Right lobe of liver (tissue), 4 donors: Measurements from ENCODE around the gene WDR18.

Experiments
- POLR2A ChIP-seq: fragments of 450-650 bp; IDR thresholded peaks from one replicate; pipeline ENCODE4 v1.6.1; 2017; ENCODE audit warnings: antibody characterized with exemption, mild to moderate bottlenecking
- TF ChIP-seq, protein P1 (sequence below), 4 donors: fragments of 200-600 bp in 3 of 4; fragments of 450-650 bp in 1 of 4; IDR thresholded peaks; one replicate each; pipeline versions ENCODE4 v1.5.1 to v1.8.0; 2016 to 2022; ENCODE audit warnings: antibody characterized with exemption in 4 of 4, mild to moderate bottlenecking in 2 of 4
- donor health status: DM: no; HTN: no; CAD: no.
- donor health status: DM: no; HTN: no; CAD: no.
- donor health status: DM: no; HTN: yes; CAD: no.

DNA sequence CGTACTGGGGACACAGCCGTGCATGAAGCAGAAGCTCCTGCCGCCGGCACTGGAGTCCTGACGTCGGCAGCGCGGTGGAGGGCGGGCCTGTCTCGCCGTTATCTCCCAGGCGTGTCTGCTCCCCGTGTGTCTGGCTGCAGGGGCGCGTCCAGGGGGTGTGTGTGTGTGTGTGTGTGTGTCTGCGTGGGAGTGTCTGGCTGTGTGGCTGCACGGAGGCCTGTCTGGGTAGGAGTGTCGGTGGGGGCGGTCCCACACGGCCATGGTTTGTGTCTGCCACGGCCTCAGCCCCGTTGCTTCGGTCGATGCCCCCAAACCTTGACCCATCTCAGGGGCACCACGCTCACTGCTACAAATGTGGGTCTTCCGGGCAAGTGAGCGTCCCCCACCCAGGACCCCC is 40.0 kb upstream of the WDR18 start:
- TF ChIP-seq, protein P1, sequence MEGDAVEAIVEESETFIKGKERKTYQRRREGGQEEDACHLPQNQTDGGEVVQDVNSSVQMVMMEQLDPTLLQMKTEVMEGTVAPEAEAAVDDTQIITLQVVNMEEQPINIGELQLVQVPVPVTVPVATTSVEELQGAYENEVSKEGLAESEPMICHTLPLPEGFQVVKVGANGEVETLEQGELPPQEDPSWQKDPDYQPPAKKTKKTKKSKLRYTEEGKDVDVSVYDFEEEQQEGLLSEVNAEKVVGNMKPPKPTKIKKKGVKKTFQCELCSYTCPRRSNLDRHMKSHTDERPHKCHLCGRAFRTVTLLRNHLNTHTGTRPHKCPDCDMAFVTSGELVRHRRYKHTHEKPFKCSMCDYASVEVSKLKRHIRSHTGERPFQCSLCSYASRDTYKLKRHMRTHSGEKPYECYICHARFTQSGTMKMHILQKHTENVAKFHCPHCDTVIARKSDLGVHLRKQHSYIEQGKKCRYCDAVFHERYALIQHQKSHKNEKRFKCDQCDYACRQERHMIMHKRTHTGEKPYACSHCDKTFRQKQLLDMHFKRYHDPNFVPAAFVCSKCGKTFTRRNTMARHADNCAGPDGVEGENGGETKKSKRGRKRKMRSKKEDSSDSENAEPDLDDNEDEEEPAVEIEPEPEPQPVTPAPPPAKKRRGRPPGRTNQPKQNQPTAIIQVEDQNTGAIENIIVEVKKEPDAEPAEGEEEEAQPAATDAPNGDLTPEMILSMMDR (IDR thresholded peaks at IDR 0.05): no peak
- TF ChIP-seq POLR2A: no peak
